ENCODE results near the gene TBL3. TPM values are rescaled to one million over a fixed set of nuclear protein-coding genes. Genes with fewer than 3 reads are reported as not detected.

Gene TBL3
- total and polyA plus RNA-seq, 9 donors, result 2.1 to 48.0 (median 31.0) TPM

DNA sequence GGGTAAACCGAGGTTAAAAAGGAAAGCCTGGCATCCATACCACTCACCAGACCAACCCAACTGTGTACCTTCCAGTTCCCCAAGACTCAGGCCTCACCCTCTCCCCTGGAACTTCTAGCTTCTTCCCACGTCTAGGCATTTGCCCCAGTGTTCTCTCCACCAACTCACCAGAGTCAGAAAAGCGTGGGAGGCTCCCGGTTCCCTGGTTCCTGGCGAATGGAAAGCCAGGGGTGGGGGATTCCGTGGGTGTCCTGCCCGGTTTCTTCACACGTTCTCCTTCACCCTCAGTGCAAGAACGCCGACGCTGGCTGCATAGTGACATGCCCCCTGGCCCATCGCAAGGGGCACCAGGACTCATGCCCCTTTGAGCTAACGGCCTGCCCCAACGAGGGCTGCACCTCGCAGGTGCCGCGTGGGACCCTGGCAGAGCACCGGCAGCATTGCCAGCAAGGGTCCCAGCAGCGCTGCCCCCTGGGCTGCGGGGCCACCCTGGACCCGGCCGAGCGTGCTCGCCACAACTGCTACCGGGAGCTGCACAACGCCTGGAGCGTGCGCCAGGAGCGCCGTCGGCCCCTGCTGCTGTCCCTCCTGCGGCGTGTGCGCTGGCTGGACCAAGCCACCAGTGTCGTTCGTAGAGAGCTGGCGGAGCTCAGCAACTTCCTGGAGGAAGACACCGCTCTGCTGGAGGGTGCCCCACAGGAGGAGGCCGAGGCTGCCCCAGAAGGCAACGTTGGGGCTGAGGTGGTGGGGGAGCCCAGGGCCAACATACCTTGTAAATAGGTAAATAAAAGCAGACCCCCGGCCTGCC lies 3.5 kb upstream of the TBL3 start:
- H3K27me3 ChIP-seq, result no peaks in the 10 kb centered on the region
- no peak overlapping the region for H3K27ac ChIP-seq
- WGBS, 3 donors, result 81 to 87% (median 84%) methylated on average over 36 to 41 of the region's 41 CpGs
- peaks cover 19% of the 10 kb centered on the region for H3K4me1 ChIP-seq (ENCODE audit: insufficient read depth)
- intact Hi-C loops (cut with DNase I), result loop anchor here in 1 of 4 donors (10.0 kb wide), 1 partner anchor 1334 kb away; the partner anchor contains the start of genes METTL26 and WFIKKN1
- TF ChIP-seq POLR2A (IDR thresholded peaks at IDR 0.05), result no peak
- DNase-seq, result no peak
- no peak overlapping the region for H3K4me3 ChIP-seq
- no peaks in the 10 kb centered on the region for H3K36me3 ChIP-seq
- no peaks in the 10 kb centered on the region for H3K9me3 ChIP-seq

DNA sequence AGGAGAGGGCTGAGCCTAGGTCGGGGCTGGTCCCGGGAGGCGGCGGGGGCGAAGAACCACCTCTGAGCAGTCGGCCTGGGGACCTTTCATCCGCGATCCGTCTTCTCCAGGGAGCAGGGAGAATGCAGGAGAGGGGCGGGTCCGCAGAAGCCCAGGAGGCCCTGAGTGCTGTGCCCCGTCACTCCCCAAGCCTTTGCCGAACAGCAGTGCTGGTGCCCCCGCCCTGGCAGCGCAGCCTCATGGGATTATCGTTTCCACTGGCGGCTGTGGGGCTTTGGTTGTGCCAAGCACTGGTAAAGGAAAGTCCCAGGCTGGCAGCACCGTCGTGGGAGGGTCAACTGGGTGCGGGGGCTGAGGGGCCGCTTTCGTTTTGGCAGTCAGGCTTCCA lies 631 bp downstream of the TBL3 start:
- peak overlapping the region in 1 of 2 donors; percentile 63 for H3K27ac ChIP-seq
- H3K27me3 ChIP-seq, result no peaks in the 10 kb centered on the region
- H3K9me3 ChIP-seq, result no peaks in the 10 kb centered on the region
- peaks cover 10% of the 10 kb centered on the region for H3K4me1 ChIP-seq (ENCODE audit: insufficient read depth)
- intact Hi-C loops (cut with DNase I), result no loop called here
- peak in 3 of 5 donors; percentile 39 to 54 (median 49) for DNase-seq
- TF ChIP-seq, protein P1, sequence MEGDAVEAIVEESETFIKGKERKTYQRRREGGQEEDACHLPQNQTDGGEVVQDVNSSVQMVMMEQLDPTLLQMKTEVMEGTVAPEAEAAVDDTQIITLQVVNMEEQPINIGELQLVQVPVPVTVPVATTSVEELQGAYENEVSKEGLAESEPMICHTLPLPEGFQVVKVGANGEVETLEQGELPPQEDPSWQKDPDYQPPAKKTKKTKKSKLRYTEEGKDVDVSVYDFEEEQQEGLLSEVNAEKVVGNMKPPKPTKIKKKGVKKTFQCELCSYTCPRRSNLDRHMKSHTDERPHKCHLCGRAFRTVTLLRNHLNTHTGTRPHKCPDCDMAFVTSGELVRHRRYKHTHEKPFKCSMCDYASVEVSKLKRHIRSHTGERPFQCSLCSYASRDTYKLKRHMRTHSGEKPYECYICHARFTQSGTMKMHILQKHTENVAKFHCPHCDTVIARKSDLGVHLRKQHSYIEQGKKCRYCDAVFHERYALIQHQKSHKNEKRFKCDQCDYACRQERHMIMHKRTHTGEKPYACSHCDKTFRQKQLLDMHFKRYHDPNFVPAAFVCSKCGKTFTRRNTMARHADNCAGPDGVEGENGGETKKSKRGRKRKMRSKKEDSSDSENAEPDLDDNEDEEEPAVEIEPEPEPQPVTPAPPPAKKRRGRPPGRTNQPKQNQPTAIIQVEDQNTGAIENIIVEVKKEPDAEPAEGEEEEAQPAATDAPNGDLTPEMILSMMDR (IDR thresholded peaks at IDR 0.05), result no peak
- TF ChIP-seq EP300 (IDR thresholded peaks at IDR 0.05) (no peak), POLR2A (IDR thresholded peaks at IDR 0.05) (no peak)
- 1 to 3% (median 2%) methylated on average over 22 of the region's 22 CpGs for WGBS, 3 donors
- peak overlapping the region; percentile 100 for H3K4me3 ChIP-seq
- no peaks in the 10 kb centered on the region for H3K36me3 ChIP-seq

DNA sequence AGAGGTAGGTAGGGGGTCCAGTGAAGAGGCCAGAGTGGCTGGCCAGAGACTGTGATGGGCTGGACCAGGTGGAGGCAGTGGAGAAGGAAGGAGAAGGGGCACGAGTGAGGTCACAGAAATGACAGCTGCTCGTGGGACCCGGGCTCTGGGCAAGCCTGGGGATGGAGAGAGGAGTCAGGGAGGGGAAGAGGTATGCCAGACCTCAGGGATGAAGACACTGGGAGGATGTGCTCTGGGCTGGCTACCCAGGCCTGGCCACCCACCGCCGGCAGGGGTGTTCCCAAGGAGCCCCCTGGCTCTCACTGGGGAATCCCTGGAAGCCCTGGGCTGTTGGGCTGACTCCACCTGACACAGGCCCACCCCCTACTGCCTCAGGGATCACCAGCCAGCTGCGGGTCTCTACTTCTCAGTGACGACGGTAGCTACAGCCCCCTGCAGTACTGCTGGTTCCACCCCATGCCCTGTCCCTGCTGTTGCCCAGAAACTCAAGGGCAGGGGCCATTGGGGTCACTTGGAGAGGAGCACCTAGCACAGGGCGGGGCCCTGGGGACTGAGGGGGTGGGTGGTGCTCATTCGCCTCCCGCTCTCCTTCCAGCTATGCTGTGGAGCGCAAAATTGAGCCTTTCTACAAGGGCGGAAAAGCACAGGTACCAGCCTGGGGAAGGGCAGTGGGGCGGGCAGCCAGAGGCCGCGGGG lies 1.8 kb downstream of the TBL3 start:
- Histone ChIP-seq H3K27ac (no peak overlapping the region), H3K27me3 (no peaks in the 10 kb centered on the region), H3K4me1 (ENCODE audit: insufficient read depth) (peaks cover 10% of the 10 kb centered on the region), H3K36me3 (no peaks in the 10 kb centered on the region), H3K9me3 (no peaks in the 10 kb centered on the region), H3K4me3 (no peak overlapping the region)
- TF ChIP-seq POLR2A (IDR thresholded peaks at IDR 0.05) (no peak), EP300 (IDR thresholded peaks at IDR 0.05) (no peak)
- TF ChIP-seq, protein P1 (IDR thresholded peaks at IDR 0.05), result no peak
- intact Hi-C loops (cut with DNase I), result no loop called here
- peak in 2 of 5 donors; percentile 23 to 35 for DNase-seq
- 86 to 91% (median 87%) methylated on average over 16 of the region's 16 CpGs for WGBS, 3 donors

DNA sequence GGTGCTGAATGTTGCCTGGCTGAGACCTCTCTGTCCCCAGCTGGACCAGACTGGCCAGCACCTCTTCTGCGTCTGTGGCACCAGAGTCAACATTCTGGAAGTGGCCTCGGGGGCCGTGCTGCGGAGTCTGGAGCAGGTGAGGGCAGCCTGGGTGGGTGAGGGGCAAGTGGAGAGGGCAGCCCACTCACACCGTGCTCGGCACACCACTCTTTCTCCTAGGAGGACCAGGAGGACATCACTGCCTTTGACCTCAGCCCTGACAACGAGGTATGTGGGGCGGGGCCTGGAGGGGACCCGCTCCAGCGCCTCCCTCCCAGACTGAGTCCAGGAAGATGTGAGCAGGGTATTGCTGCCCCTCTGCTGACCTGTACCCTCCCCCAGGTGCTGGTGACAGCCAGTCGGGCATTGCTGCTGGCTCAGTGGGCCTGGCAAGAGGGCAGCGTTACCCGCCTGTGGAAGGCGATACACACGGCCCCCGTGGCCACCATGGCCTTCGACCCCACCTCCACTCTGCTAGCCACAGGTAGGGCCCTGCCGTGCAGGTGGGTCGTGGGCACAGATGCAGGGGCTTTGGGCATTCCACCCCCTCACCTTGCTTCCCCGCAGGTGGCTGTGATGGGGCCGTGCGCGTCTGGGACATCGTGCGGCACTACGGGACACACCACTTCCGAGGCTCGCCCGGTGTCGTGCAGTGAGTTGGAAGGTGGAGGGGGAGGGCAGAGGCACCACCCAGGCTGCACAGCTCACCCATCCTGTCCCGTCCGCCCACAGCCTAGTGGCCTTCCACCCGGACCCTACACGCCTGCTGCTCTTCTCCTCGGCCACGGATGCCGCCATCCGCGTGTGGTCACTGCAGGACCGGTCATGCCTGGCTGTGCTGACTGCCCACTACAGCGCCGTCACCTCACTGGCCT lies 2.6 kb downstream of the TBL3 start:
- no peaks in the 10 kb centered on the region for H3K9me3 ChIP-seq
- intact Hi-C loops (cut with DNase I), result no loop called here
- no peaks in the 10 kb centered on the region for H3K36me3 ChIP-seq
- DNase-seq, result peak in 2 of 5 donors; percentile 34 to 41
- H3K27ac ChIP-seq, result no peak overlapping the region
- no peaks in the 10 kb centered on the region for H3K27me3 ChIP-seq
- WGBS, 3 donors, result 86 to 94% (median 88%) methylated on average over 38 to 42 of the region's 42 CpGs
- peaks cover 10% of the 10 kb centered on the region for H3K4me1 ChIP-seq (ENCODE audit: insufficient read depth)
- TF ChIP-seq EP300 (IDR thresholded peaks at IDR 0.05) (no peak), POLR2A (IDR thresholded peaks at IDR 0.05) (no peak)
- TF ChIP-seq, protein P1 (IDR thresholded peaks at IDR 0.05), result no peak
- H3K4me3 ChIP-seq, result no peak overlapping the region

Data from ovary (tissue), 9 donors.